ENCODE data around the gene SLC22A12. TPM values are rescaled to one million over a fixed set of nuclear protein-coding genes. Genes with fewer than 3 reads are reported as not detected.
"Not testable (repeated sequence)": the region's sequence is repeated elsewhere in the genome, so short reads cannot be mapped to it uniquely, and the experiment has no call there.

SLC22A12 gene
- total and polyA plus RNA-seq, 4 donors = not detected

- H3K4me1 ChIP-seq (ENCODE audit: control insufficient read depth, insufficient read depth, low read length) = peaks cover 6% of the 10 kb centered on the region
- WGBS (ENCODE audit: insufficient coverage) = 95% methylated on average over 14 of the region's 14 CpGs
- no peaks in the 10 kb centered on the region for H3K27me3 ChIP-seq (ENCODE audit: control insufficient read depth, insufficient read depth, low read length)
- H3K27ac ChIP-seq (ENCODE audit: low read depth, low read length) = no peak overlapping the region
- H3K4me3 ChIP-seq (ENCODE audit: low read depth, low read length) = no peak overlapping the region
- H3K36me3 ChIP-seq (ENCODE audit: control insufficient read depth, insufficient read depth, low read length) = peaks cover 3% of the 10 kb centered on the region
- H3K9me3 ChIP-seq (ENCODE audit: control insufficient read depth, insufficient read depth, low read length) = no peaks in the 10 kb centered on the region
- DNase-seq (ENCODE audit: low read depth in 4 of 6, low spot score in 6 of 6) = no peak
Measured at GRCh38 chr11:64594159-64594939, 3.3 kb downstream of the SLC22A12 start.

DNA sequence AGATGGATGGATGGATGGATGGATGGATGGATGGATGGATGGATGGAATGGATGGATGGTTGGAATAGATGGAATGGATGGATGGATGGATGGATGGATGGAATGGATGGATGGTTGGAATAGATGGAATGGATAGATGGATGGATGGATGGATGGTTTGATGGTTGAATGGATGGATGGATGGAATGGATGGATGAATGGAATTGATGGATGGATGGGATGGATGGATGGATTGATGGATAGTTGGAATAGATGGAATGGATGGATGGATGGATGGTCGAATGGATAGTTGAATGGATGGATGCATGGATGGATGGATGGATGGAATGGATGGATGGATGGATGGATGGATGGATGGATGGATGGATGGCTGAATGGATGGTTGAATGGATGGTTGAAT, 4.9 kb downstream of the SLC22A12 start:
- not testable (repeated sequence) for H3K27ac ChIP-seq (ENCODE audit: low read depth, low read length); H3K36me3 ChIP-seq (ENCODE audit: control insufficient read depth, insufficient read depth, low read length); H3K27me3 ChIP-seq (ENCODE audit: control insufficient read depth, insufficient read depth, low read length); H3K9me3 ChIP-seq (ENCODE audit: control insufficient read depth, insufficient read depth, low read length); H3K4me3 ChIP-seq (ENCODE audit: low read depth, low read length); DNase-seq (ENCODE audit: low read depth in 4 of 6, low spot score in 6 of 6); H3K4me1 ChIP-seq (ENCODE audit: control insufficient read depth, insufficient read depth, low read length)
- WGBS (ENCODE audit: insufficient coverage) = 63% methylated on average over 1 of the region's 1 CpG

GRCh38 chr11:64597671-64598101, 6.7 kb downstream of the SLC22A12 start:
- 90% methylated on average over 13 of the region's 13 CpGs for WGBS (ENCODE audit: insufficient coverage)
- no peaks in the 10 kb centered on the region for H3K9me3 ChIP-seq (ENCODE audit: control insufficient read depth, insufficient read depth, low read length)
- H3K36me3 ChIP-seq (ENCODE audit: control insufficient read depth, insufficient read depth, low read length) = peaks cover 3% of the 10 kb centered on the region
- H3K4me1 ChIP-seq (ENCODE audit: control insufficient read depth, insufficient read depth, low read length) = peaks cover 9% of the 10 kb centered on the region
- DNase-seq (ENCODE audit: low read depth in 4 of 6, low spot score in 6 of 6) = no peak
- no peaks in the 10 kb centered on the region for H3K27me3 ChIP-seq (ENCODE audit: control insufficient read depth, insufficient read depth, low read length)
- no peak overlapping the region for H3K4me3 ChIP-seq (ENCODE audit: low read depth, low read length)
- H3K27ac ChIP-seq (ENCODE audit: low read depth, low read length) = no peak overlapping the region

DNA sequence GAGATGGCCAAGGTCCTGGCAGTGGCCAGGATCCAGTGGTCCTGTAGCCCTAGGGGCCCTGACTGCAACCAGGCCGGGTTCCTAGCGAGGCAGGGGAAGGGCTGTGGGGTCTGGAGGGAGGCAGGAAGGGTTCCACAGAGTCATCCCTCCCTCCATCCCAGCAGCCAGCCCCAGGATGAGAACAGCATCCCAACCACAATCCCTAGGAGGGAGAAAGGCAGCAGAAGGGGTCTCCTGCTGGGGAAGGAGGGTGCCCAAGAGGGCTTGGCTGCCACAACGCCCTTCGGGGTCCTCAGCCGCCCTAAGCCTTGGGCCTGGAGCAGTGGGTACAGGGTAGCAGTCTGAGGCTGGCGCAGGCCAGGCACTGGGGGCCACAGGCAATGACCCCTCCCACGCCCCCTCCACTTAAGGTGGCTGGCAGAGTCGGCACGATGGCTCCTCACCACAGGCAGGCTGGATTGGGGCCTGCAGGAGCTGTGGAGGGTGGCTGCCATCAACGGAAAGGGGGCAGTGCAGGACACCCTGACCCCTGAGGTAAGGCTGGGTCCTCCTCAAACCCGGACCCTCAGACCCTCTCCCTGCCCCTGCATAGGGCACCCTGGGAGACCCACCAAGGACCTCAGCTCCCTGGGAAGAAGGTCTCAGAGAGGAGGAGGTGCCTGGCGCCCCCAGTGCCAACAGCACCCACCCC, 7.2 kb downstream of the SLC22A12 start:
- no peak for DNase-seq (ENCODE audit: low read depth in 4 of 6, low spot score in 6 of 6)
- Histone ChIP-seq H3K27ac (ENCODE audit: low read depth, low read length) (no peak overlapping the region), H3K27me3 (ENCODE audit: control insufficient read depth, insufficient read depth, low read length) (no peaks in the 10 kb centered on the region), H3K36me3 (ENCODE audit: control insufficient read depth, insufficient read depth, low read length) (peaks cover 3% of the 10 kb centered on the region), H3K4me3 (ENCODE audit: low read depth, low read length) (no peak overlapping the region), H3K4me1 (ENCODE audit: control insufficient read depth, insufficient read depth, low read length) (peaks cover 9% of the 10 kb centered on the region), H3K9me3 (ENCODE audit: control insufficient read depth, insufficient read depth, low read length) (no peaks in the 10 kb centered on the region)
- WGBS (ENCODE audit: insufficient coverage) = 91% methylated on average over 5 of the region's 12 CpGs

DNA sequence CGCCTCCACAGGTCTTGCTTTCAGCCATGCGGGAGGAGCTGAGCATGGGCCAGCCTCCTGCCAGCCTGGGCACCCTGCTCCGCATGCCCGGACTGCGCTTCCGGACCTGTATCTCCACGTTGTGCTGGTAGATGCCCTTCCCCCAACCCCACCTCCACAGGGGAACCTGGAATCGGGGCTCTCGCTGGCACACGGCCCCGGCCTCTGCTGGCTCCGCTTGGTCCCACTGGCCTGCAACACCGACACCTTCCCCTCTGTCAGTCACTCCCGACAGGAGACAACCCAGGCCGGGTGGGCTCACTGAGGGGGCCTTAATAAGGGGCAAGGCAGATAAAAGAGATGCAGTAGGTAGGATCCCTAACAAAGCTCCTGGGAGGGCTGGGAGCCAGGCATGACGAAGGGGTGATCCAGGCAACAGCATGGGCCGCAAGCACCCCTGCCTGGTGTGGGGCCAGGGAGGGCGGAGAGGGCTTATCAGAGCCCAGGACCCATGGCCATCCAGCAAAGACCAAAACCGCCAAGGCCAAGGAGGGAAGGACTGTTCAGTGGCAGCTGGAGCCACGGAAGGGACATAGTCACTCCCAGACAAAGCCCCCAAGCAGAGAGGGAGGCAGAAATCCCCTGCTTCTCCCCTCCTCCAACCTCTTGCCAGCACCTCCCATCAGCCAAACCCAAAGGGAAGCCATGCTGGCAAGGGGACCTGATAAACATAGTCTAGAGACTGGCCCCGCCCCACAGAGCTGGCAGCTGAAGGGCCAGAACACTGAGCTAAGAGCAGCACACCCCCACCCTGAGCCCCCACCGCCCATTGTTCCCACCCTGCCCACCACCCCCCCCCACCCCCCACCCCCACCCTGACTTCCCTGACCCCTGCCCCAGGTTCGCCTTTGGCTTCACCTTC, 8.0 kb downstream of the SLC22A12 start:
- no peaks in the 10 kb centered on the region for H3K9me3 ChIP-seq (ENCODE audit: control insufficient read depth, insufficient read depth, low read length)
- peaks cover 3% of the 10 kb centered on the region for H3K36me3 ChIP-seq (ENCODE audit: control insufficient read depth, insufficient read depth, low read length)
- H3K4me1 ChIP-seq (ENCODE audit: control insufficient read depth, insufficient read depth, low read length) = peaks cover 9% of the 10 kb centered on the region
- H3K27me3 ChIP-seq (ENCODE audit: control insufficient read depth, insufficient read depth, low read length) = no peaks in the 10 kb centered on the region
- DNase-seq (ENCODE audit: low read depth in 4 of 6, low spot score in 6 of 6) = no peak
- H3K4me3 ChIP-seq (ENCODE audit: low read depth, low read length) = no peak overlapping the region
- no peak overlapping the region for H3K27ac ChIP-seq (ENCODE audit: low read depth, low read length)
- WGBS (ENCODE audit: insufficient coverage) = 83% methylated on average over 11 of the region's 23 CpGs

- H3K27ac ChIP-seq (ENCODE audit: low read depth, low read length) = no peak overlapping the region
- no peaks in the 10 kb centered on the region for H3K9me3 ChIP-seq (ENCODE audit: control insufficient read depth, insufficient read depth, low read length)
- no peaks in the 10 kb centered on the region for H3K27me3 ChIP-seq (ENCODE audit: control insufficient read depth, insufficient read depth, low read length)
- peaks cover 3% of the 10 kb centered on the region for H3K36me3 ChIP-seq (ENCODE audit: control insufficient read depth, insufficient read depth, low read length)
- 91% methylated on average over 15 of the region's 17 CpGs for WGBS (ENCODE audit: insufficient coverage)
- H3K4me3 ChIP-seq (ENCODE audit: low read depth, low read length) = no peak overlapping the region
- peaks cover 9% of the 10 kb centered on the region for H3K4me1 ChIP-seq (ENCODE audit: control insufficient read depth, insufficient read depth, low read length)
- no peak for DNase-seq (ENCODE audit: low read depth in 4 of 6, low spot score in 6 of 6)
Measured at GRCh38 chr11:64599698-64600211, 8.7 kb downstream of the SLC22A12 start.

DNA sequence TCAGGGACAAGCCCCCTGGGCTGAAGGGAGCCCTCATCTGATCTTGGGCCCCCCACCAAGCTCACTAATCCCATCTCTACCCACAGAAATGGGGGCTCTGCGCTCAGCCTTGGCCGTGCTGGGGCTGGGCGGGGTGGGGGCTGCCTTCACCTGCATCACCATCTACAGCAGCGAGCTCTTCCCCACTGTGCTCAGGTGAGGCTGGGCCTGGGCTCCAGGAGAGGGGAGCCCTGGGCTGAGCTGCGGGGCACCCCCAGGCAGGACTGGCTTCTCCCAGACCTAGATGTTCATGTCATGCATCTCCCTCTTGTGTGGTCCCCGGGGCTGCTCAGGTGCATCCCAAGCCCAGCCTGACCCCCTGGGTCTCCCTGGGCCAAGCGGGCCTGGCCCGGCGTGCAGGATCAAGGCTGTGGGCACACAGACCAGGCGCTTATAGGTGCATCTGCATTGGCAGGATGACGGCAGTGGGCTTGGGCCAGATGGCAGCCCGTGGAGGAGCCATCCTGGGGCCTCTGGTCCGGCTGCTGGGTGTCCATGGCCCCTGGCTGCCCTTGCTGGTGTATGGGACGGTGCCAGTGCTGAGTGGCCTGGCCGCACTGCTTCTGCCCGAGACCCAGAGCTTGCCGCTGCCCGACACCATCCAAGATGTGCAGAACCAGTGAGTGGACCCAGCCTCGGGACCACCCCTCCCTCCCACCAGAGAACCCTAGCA, 9.4 kb downstream of the SLC22A12 start:
- no peaks in the 10 kb centered on the region for H3K9me3 ChIP-seq (ENCODE audit: control insufficient read depth, insufficient read depth, low read length)
- no peak overlapping the region for H3K4me3 ChIP-seq (ENCODE audit: low read depth, low read length)
- peaks cover 15% of the 10 kb centered on the region for H3K4me1 ChIP-seq (ENCODE audit: control insufficient read depth, insufficient read depth, low read length)
- no peak overlapping the region for H3K27ac ChIP-seq (ENCODE audit: low read depth, low read length)
- peaks cover 3% of the 10 kb centered on the region for H3K36me3 ChIP-seq (ENCODE audit: control insufficient read depth, insufficient read depth, low read length)
- no peak for DNase-seq (ENCODE audit: low read depth in 4 of 6, low spot score in 6 of 6)
- H3K27me3 ChIP-seq (ENCODE audit: control insufficient read depth, insufficient read depth, low read length) = no peaks in the 10 kb centered on the region
- WGBS (ENCODE audit: insufficient coverage) = 95% methylated on average over 19 of the region's 19 CpGs

DNA sequence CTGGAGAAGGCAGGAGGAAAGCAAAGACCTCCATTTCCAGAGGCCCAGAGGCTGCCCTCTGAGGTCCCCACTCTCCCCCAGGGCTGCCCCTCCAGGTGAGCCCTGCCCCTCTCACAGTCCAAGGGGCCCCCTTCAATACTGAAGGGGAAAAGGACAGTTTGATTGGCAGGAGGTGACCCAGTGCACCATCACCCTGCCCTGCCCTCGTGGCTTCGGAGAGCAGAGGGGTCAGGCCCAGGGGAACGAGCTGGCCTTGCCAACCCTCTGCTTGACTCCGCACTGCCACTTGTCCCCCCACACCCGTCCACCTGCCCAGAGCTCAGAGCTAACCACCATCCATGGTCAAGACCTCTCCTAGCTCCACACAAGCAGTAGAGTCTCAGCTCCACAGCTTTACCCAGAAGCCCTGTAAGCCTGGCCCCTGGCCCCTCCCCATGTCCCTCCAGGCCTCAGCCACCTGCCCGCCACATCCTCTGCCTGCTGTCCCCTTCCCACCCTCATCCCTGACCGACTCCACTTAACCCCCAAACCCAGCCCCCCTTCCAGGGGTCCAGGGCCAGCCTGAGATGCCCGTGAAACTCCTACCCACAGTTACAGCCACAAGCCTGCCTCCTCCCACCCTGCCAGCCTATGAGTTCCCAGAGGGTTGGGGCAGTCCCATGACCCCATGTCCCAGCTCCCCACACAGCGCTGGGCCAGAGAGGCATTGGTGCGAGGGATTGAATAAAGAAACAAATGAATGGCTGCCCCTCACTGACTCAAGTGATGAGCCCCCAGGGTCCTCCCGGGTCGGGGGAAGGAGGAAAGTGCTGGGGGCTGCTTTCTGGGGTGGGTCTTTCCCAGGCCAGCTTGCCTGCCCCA, 10.8 kb downstream of the SLC22A12 start:
- WGBS (ENCODE audit: insufficient coverage) = 72% methylated on average over 8 of the region's 12 CpGs
- Histone ChIP-seq H3K9me3 (ENCODE audit: control insufficient read depth, insufficient read depth, low read length) (no peaks in the 10 kb centered on the region), H3K27me3 (ENCODE audit: control insufficient read depth, insufficient read depth, low read length) (no peaks in the 10 kb centered on the region), H3K27ac (ENCODE audit: low read depth, low read length) (no peak overlapping the region), H3K4me1 (ENCODE audit: control insufficient read depth, insufficient read depth, low read length) (peaks cover 21% of the 10 kb centered on the region), H3K36me3 (ENCODE audit: control insufficient read depth, insufficient read depth, low read length) (peaks cover 5% of the 10 kb centered on the region), H3K4me3 (ENCODE audit: low read depth, low read length) (no peak overlapping the region)
- no peak for DNase-seq (ENCODE audit: low read depth in 4 of 6, low spot score in 6 of 6)
